ENCODE measurements around the gene RFX1.
A peak's percentile ranks its signal among the peaks of the same experiment; 100 is the strongest.
"Not testable (repeated sequence)": the region's sequence is repeated elsewhere in the genome, so short reads cannot be mapped to it uniquely, and the experiment has no call there.

Gene RFX1

GRCh38 chr19:13937479-13938300 lies 68.4 kb downstream of the RFX1 start:
- DNase-seq (ENCODE audit: extremely low read depth in 1 of 2, low read depth in 1 of 2): no peak

GRCh38 chr19:13935765-13936510 lies 70.2 kb downstream of the RFX1 start:
- no peak for DNase-seq (ENCODE audit: extremely low read depth in 1 of 2, low read depth in 1 of 2)

GRCh38 chr19:13934785-13935109 lies 71.4 kb downstream of the RFX1 start:
- no peak for DNase-seq (ENCODE audit: extremely low read depth in 1 of 2, low read depth in 1 of 2)

GRCh38 chr19:13932911-13933393 lies 73.2 kb downstream of the RFX1 start:
- no peak for DNase-seq (ENCODE audit: extremely low read depth in 1 of 2, low read depth in 1 of 2)

GRCh38 chr19:13932149-13932637 lies 73.9 kb downstream of the RFX1 start:
- DNase-seq (ENCODE audit: extremely low read depth in 1 of 2, low read depth in 1 of 2): no peak

- no peak for DNase-seq (ENCODE audit: extremely low read depth in 1 of 2, low read depth in 1 of 2)
Measured at GRCh38 chr19:13931391-13932148, 74.5 kb downstream of the RFX1 start.

- DNase-seq (ENCODE audit: extremely low read depth in 1 of 2, low read depth in 1 of 2): no peak
Measured at GRCh38 chr19:13930402-13930801, 75.7 kb downstream of the RFX1 start.

GRCh38 chr19:13929956-13930355 lies 76.2 kb downstream of the RFX1 start:
- no peak for DNase-seq (ENCODE audit: extremely low read depth in 1 of 2, low read depth in 1 of 2)

GRCh38 chr19:13929340-13929739 lies 76.8 kb downstream of the RFX1 start:
- DNase-seq (ENCODE audit: extremely low read depth in 1 of 2, low read depth in 1 of 2): no peak

- no peak for DNase-seq (ENCODE audit: extremely low read depth in 1 of 2, low read depth in 1 of 2)
Measured at GRCh38 chr19:13926715-13927114, 79.4 kb downstream of the RFX1 start.

GRCh38 chr19:13926010-13926409 lies 80.1 kb downstream of the RFX1 start:
- no peak for DNase-seq (ENCODE audit: extremely low read depth in 1 of 2, low read depth in 1 of 2)

GRCh38 chr19:13923194-13923987 lies 82.7 kb downstream of the RFX1 start:
- DNase-seq (ENCODE audit: extremely low read depth in 1 of 2, low read depth in 1 of 2): no peak

GRCh38 chr19:13922118-13922517 lies 84.0 kb downstream of the RFX1 start:
- not testable (repeated sequence) for DNase-seq (ENCODE audit: extremely low read depth in 1 of 2, low read depth in 1 of 2)

GRCh38 chr19:13920940-13921747 lies 85.0 kb downstream of the RFX1 start:
- peak in 1 of 2 donors; percentile 25 for DNase-seq (ENCODE audit: extremely low read depth in 1 of 2, low read depth in 1 of 2)

- DNase-seq (ENCODE audit: extremely low read depth in 1 of 2, low read depth in 1 of 2): no peak
Measured at GRCh38 chr19:13920524-13920923, 85.6 kb downstream of the RFX1 start.

GRCh38 chr19:13918726-13919411 lies 87.3 kb downstream of the RFX1 start:
- DNase-seq (ENCODE audit: extremely low read depth in 1 of 2, low read depth in 1 of 2): no peak

GRCh38 chr19:13917888-13918406 lies 88.2 kb downstream of the RFX1 start:
- no peak for DNase-seq (ENCODE audit: extremely low read depth in 1 of 2, low read depth in 1 of 2)

GRCh38 chr19:13914777-13915176 lies 91.3 kb downstream of the RFX1 start:
- no peak for DNase-seq (ENCODE audit: extremely low read depth in 1 of 2, low read depth in 1 of 2)

- DNase-seq (ENCODE audit: extremely low read depth in 1 of 2, low read depth in 1 of 2): no peak
Measured at GRCh38 chr19:13913352-13913751, 92.8 kb downstream of the RFX1 start.
